Activated T-cell treated with anti-CD3 and anti-CD28 coated beads, Interleukin-2, amount 50 U/mL, for 72 hours (primary cell): Measurements from ENCODE around the gene C4orf54. TPM values are rescaled to one million over a fixed set of nuclear protein-coding genes. Genes with fewer than 3 reads are reported as not detected.

Experiments used
- ATAC-seq, 2 donors: fragments of 150-1000 bp; cut with Tn5 transposase; replicated peaks in 1 of 2; 2 replicates each; pipeline ENCODE4 v1.10.0; 2021; ENCODE audit warnings: moderate library complexity in 2 of 2, mild to moderate bottlenecking in 1 of 2
- DNase-seq, 2 donors: peaks; one replicate each; pipeline ENCODE4 v3.0.0; 2021 to 2022; ENCODE audit warnings: mixed read lengths in 1 of 2
- H3K27ac Mint-ChIP-seq: one replicate; pipeline ENCODE4 v1.8.0; 2022; ENCODE audit warnings: mild to moderate bottlenecking, moderate library complexity, mixed read lengths
- H3K27me3 Mint-ChIP-seq: one replicate; pipeline ENCODE4 v1.8.0; 2022; ENCODE audit warnings: low read depth, mixed read lengths
- H3K36me3 Mint-ChIP-seq, 2 donors: one replicate each; pipeline ENCODE4 v1.8.0; 2022; ENCODE audit warnings: mixed read lengths in 2 of 2, mild to moderate bottlenecking in 1 of 2; ENCODE audit not compliant: insufficient read depth in 2 of 2
- H3K4me1 Mint-ChIP-seq: one replicate; pipeline ENCODE4 v1.8.0; 2022; ENCODE audit warnings: low read depth, mixed read lengths
- H3K4me3 Mint-ChIP-seq, 2 donors: one replicate each; pipeline ENCODE4 v1.8.0; 2022; ENCODE audit warnings: mild to moderate bottlenecking in 2 of 2, mixed read lengths in 2 of 2, moderate library complexity in 2 of 2
- H3K9me3 Mint-ChIP-seq, 2 donors: one replicate each; pipeline ENCODE4 v1.8.0; 2022; ENCODE audit warnings: mixed read lengths in 2 of 2
- total RNA-seq, 2 donors: library from RNA; stranded (reverse); gene quantifications; one replicate each; pipeline ENCODE4 v1.2.3, GENCODE V29; 2022

C4orf54 gene
- total RNA-seq, 2 donors from 2014 or later: not detected

DNA sequence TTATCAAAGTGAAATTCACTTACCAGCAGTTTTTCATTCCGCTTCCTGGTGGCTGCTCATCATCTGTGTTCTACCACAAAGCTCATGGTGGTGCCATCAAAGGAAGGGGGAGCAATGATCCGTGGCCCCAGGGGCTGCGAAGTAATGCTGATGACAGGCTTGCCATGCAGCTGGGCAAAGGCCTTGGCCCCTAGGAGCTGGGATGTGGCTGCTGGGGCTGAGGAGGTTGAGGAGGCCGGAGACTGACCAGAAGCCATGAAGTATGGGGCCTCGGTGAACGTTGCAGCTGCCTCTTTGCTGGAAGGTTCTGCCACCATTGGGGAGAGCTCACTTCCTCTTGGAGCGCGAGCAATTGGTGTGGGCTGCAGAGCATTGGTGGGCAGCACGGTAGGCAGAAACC lies 8.4 kb downstream of the C4orf54 start:
- DNase-seq (no peak), ATAC-seq (no peak)
- Mint-ChIP-seq H3K4me1 (no peaks in the 10 kb centered on the region), H3K4me3 (no peak overlapping the region), H3K27ac (no peak overlapping the region), H3K9me3 (no peaks in the 10 kb centered on the region), H3K27me3 (peaks cover 6% of the 10 kb centered on the region), H3K36me3 (no peaks in the 10 kb centered on the region)

DNA sequence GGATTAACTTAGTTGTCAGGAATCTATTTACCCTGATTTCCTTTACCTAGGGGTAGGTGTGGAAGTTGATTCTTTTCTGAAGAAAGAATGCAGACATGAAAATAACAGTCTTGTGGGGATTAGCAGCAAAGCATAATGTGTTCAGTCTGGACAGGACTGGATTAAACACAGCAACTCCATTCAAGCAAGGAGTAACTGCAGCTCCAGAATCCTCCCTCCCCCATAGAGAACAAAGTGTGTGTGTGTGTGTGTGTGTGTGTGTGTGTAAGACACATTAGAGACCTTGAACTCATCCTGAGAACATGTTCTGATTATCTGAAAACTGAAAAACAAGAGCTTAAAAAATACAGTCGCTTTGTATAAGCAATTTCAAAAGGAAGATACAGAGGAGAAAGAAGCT lies 9.3 kb downstream of the C4orf54 start:
- peaks cover 6% of the 10 kb centered on the region for H3K27me3 Mint-ChIP-seq
- H3K36me3 Mint-ChIP-seq: no peaks in the 10 kb centered on the region
- no peak overlapping the region for H3K4me3 Mint-ChIP-seq
- ATAC-seq (no peak), DNase-seq (no peak)
- no peaks in the 10 kb centered on the region for H3K4me1 Mint-ChIP-seq
- no peaks in the 10 kb centered on the region for H3K9me3 Mint-ChIP-seq
- H3K27ac Mint-ChIP-seq: no peak overlapping the region

DNA sequence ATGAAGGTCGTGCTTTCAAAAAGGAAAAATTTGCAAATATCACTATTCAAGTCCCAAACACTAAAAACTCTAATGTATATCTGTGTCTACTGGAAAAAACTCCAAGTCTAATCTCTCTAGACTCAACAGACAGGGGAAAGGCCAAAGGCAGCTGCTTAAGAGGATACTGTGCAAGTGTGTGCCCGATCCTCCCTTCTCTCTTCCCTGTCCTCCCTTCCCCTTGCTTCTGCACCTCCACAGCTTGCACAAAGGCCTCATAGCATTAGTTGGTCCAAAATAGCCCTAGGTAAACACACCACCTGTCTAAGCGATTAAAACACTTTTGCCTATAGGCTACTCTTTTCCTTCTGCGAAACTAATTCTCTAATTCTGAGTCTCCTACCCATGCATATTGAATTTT lies 10.6 kb downstream of the C4orf54 start:
- no peaks in the 10 kb centered on the region for H3K9me3 Mint-ChIP-seq
- no peaks in the 10 kb centered on the region for H3K36me3 Mint-ChIP-seq
- peaks cover 6% of the 10 kb centered on the region for H3K27me3 Mint-ChIP-seq
- no peaks in the 10 kb centered on the region for H3K4me1 Mint-ChIP-seq
- H3K4me3 Mint-ChIP-seq: no peak overlapping the region
- no peak overlapping the region for H3K27ac Mint-ChIP-seq
- DNase-seq: no peak
- no peak for ATAC-seq

- H3K27ac Mint-ChIP-seq: no peak overlapping the region
- no peak for ATAC-seq
- H3K4me1 Mint-ChIP-seq: no peaks in the 10 kb centered on the region
- H3K9me3 Mint-ChIP-seq: no peaks in the 10 kb centered on the region
- H3K36me3 Mint-ChIP-seq: no peaks in the 10 kb centered on the region
- no peak overlapping the region for H3K4me3 Mint-ChIP-seq
- no peak for DNase-seq
- peaks cover 8% of the 10 kb centered on the region for H3K27me3 Mint-ChIP-seq
Observed at GRCh38 chr4:99645638-99646037, 12.0 kb downstream of the C4orf54 start.

DNA sequence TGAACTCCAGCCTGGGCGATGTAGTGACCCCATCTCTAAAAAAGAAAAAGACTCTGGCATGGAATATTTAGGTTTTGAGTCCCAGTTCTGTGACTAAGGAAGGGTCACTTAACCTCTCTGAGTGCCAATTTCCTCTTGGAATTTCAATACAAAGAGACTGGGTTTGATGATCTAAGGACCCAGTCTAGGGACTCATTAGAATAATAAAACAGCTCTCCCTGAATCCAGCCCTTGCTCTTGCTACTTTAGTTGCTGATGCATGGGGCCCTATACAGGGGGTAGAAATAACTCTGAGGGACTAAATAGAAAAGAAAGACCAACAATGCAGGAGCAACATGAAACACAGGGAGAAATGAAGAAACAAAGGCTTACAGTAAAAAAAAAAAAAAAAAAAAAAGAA lies 12.6 kb downstream of the C4orf54 start:
- H3K36me3 Mint-ChIP-seq: no peaks in the 10 kb centered on the region
- no peaks in the 10 kb centered on the region for H3K4me1 Mint-ChIP-seq
- H3K27me3 Mint-ChIP-seq: peaks cover 14% of the 10 kb centered on the region
- no peak for DNase-seq
- no peak for ATAC-seq
- H3K27ac Mint-ChIP-seq: no peak overlapping the region
- no peaks in the 10 kb centered on the region for H3K9me3 Mint-ChIP-seq
- no peak overlapping the region for H3K4me3 Mint-ChIP-seq

- Mint-ChIP-seq H3K9me3 (no peaks in the 10 kb centered on the region), H3K27me3 (peaks cover 15% of the 10 kb centered on the region), H3K36me3 (no peaks in the 10 kb centered on the region), H3K27ac (no peak overlapping the region), H3K4me1 (no peaks in the 10 kb centered on the region), H3K4me3 (no peak overlapping the region)
- no peak for ATAC-seq
- no peak for DNase-seq
Observed at GRCh38 chr4:99644453-99644852, 13.2 kb downstream of the C4orf54 start.

- no peaks in the 10 kb centered on the region for H3K36me3 Mint-ChIP-seq
- ATAC-seq (no peak), DNase-seq (no peak)
- no peaks in the 10 kb centered on the region for H3K9me3 Mint-ChIP-seq
- H3K27me3 Mint-ChIP-seq: peaks cover 15% of the 10 kb centered on the region
- H3K4me1 Mint-ChIP-seq: no peaks in the 10 kb centered on the region
- no peak overlapping the region for H3K4me3 Mint-ChIP-seq
- no peak overlapping the region for H3K27ac Mint-ChIP-seq
Observed at GRCh38 chr4:99642725-99643489, 14.7 kb downstream of the C4orf54 start.

GRCh38 chr4:99640676-99641075 lies 17.0 kb downstream of the C4orf54 start:
- DNase-seq: no peak
- no peak overlapping the region for H3K4me3 Mint-ChIP-seq
- no peak for ATAC-seq
- no peak overlapping the region for H3K27ac Mint-ChIP-seq
- H3K9me3 Mint-ChIP-seq: no peaks in the 10 kb centered on the region
- peaks cover 2% of the 10 kb centered on the region for H3K4me1 Mint-ChIP-seq
- H3K27me3 Mint-ChIP-seq: peaks cover 15% of the 10 kb centered on the region
- H3K36me3 Mint-ChIP-seq: no peaks in the 10 kb centered on the region

DNA sequence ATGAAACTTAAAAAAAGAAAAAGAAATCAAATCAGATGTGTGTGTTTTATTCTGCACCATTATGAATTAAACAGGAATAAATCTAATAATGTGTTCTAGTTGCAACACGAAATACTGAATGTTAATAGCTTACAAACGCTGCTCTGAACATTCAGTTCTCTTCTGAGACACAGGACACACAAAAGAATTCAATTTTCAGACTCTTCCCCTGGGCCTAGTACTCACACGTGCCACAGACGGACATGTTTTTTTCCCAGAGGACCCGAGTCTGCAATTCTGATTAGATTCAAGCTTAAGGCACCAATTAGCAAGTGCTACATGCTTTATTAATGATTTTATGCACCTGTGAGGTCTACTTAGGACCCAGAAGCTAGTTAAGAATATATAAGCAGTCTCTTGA lies 20.5 kb downstream of the C4orf54 start:
- Mint-ChIP-seq H3K4me3 (no peak overlapping the region), H3K4me1 (peaks cover 8% of the 10 kb centered on the region), H3K9me3 (no peaks in the 10 kb centered on the region), H3K27me3 (peaks cover 15% of the 10 kb centered on the region), H3K27ac (no peak overlapping the region), H3K36me3 (no peaks in the 10 kb centered on the region)
- ATAC-seq (no peak), DNase-seq (no peak)

- no peak for DNase-seq
- no peaks in the 10 kb centered on the region for H3K36me3 Mint-ChIP-seq
- ATAC-seq: no peak
- H3K27me3 Mint-ChIP-seq: peaks cover 19% of the 10 kb centered on the region
- no peaks in the 10 kb centered on the region for H3K9me3 Mint-ChIP-seq
- no peak overlapping the region for H3K4me3 Mint-ChIP-seq
- H3K27ac Mint-ChIP-seq: no peak overlapping the region
- H3K4me1 Mint-ChIP-seq: peaks cover 8% of the 10 kb centered on the region
Observed at GRCh38 chr4:99636422-99636821, 21.2 kb downstream of the C4orf54 start.

DNA sequence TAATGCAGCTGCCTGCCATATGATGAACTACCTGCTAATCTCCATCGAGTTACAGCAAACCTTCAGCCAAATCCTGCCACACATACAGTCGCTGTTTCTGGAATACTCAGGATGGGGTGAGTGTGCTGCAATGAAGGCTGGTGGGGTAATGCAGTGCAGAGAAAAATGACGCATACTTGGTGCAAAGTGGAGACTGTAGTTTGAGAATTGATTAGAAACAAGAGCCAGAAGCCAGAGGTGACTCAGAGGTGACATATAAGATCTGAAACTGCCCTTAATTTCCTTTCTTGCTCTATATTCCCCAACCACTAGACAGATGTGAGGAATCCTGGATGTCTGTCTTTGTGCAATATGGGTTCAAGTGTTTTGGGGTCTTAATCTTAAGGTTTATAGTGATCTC lies 22.0 kb downstream of the C4orf54 start:
- Mint-ChIP-seq H3K27ac (no peak overlapping the region), H3K9me3 (no peaks in the 10 kb centered on the region), H3K27me3 (peaks cover 24% of the 10 kb centered on the region), H3K4me1 (peaks cover 8% of the 10 kb centered on the region), H3K4me3 (no peak overlapping the region), H3K36me3 (no peaks in the 10 kb centered on the region)
- DNase-seq: no peak
- no peak for ATAC-seq

GRCh38 chr4:99634742-99635360 lies 22.8 kb downstream of the C4orf54 start:
- no peaks in the 10 kb centered on the region for H3K36me3 Mint-ChIP-seq
- H3K4me3 Mint-ChIP-seq: no peak overlapping the region
- DNase-seq: no peak
- H3K4me1 Mint-ChIP-seq: peaks cover 13% of the 10 kb centered on the region
- peaks cover 19% of the 10 kb centered on the region for H3K27me3 Mint-ChIP-seq
- ATAC-seq: no peak
- H3K9me3 Mint-ChIP-seq: no peaks in the 10 kb centered on the region
- H3K27ac Mint-ChIP-seq: no peak overlapping the region

DNA sequence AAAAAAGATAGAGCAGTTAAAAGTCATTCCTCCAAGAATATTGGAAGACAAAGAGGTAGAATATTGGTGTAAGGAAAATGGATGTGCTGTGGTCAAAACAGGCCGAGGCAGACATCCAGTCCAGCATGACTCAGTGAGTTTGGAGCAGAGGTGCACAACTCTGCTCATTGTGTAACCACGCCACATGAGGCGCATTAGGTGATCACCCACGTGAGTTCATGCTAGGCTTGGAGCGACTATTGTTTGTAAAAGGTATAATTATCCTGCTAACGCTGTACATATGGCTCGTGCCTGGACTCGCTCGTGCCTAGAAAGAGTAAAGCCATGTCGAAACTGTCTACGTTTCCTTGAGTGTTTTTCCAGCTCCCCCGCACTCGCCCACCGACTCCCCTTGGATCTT lies 23.9 kb downstream of the C4orf54 start:
- Mint-ChIP-seq H3K4me1 (peaks cover 16% of the 10 kb centered on the region), H3K27me3 (peaks cover 19% of the 10 kb centered on the region), H3K9me3 (no peaks in the 10 kb centered on the region), H3K4me3 (no peak overlapping the region), H3K36me3 (no peaks in the 10 kb centered on the region), H3K27ac (no peak overlapping the region)
- ATAC-seq (no peak), DNase-seq (no peak)

GRCh38 chr4:99630857-99631360 lies 26.7 kb downstream of the C4orf54 start:
- Mint-ChIP-seq H3K27me3 (peaks cover 19% of the 10 kb centered on the region), H3K36me3 (no peaks in the 10 kb centered on the region), H3K4me3 (no peak overlapping the region), H3K9me3 (no peaks in the 10 kb centered on the region), H3K4me1 (peaks cover 16% of the 10 kb centered on the region), H3K27ac (no peak overlapping the region)
- ATAC-seq: no peak
- no peak for DNase-seq
